Measurements from ENCODE around the gene NTN1.

Gene NTN1

DNA sequence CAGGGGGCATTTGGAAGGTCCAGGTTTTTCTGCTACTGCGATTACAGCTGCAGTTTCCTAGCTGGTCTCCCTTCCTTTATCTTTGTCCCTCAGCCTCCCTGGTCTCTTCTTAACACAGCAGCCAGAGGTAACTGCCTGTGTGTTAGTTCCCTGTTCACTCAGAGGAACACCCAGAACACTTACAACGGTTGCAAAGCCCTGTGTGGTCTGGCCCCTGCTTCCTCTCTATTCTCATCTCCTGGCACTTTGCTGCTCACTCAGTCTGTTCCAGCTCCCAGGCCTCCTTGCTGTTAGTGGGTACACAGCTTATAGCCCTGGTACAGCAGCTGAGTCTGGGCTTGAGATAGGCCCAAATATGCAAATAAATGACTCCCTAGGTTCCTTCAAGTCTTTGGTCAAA lies 16.4 kb downstream of the NTN1 start:
- no peak overlapping the region for H3K4me3 ChIP-seq (ENCODE audit: low read length)
- no peak for TF ChIP-seq ZNF274 (IDR thresholded peaks at IDR 0.05; ENCODE audit: low read depth, low read length)

GRCh38 chr17:9038380-9038779 lies 17.1 kb downstream of the NTN1 start:
- TF ChIP-seq ZNF274 (IDR thresholded peaks at IDR 0.05; ENCODE audit: low read depth, low read length) = no peak
- no peak overlapping the region for H3K4me3 ChIP-seq (ENCODE audit: low read length)

DNA sequence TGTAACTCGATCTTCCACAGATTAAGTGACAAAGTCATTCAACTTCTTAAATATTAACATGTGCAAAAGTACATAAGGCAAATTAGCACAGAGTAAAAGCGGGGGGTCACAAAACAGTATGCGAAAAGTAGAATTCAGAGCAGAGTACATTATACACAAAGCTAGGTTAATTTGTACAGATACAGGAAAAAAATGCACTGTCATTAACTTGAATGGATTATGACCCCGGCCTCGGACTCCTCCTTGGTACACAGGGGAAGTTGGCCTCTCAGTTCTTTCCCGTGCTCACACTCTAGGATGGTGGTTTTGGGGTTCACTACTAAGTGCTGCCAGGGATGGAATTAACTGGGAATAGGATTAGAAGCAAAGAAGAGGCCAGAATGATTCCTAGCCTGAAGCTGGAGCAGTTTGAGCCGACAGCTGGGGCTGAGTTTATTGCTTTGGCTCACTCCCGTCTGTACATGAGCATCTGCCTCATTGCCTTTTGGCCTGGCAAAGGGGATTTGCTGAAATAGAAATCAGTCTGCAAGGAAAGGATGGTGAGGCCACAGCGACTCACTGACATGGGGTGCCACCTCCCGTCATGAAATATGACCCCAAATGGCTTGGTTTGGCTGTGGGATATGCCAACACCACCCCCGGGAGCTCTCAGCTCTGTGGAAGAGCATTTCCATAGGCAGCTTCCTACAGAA lies 23.6 kb downstream of the NTN1 start:
- no peak overlapping the region for H3K4me3 ChIP-seq (ENCODE audit: low read length)
- TF ChIP-seq ZNF274 (IDR thresholded peaks at IDR 0.05; ENCODE audit: low read depth, low read length) = no peak

GRCh38 chr17:9050801-9051401 lies 29.6 kb downstream of the NTN1 start:
- TF ChIP-seq ZNF274 (IDR thresholded peaks at IDR 0.05; ENCODE audit: low read depth, low read length) = no peak
- no peak overlapping the region for H3K4me3 ChIP-seq (ENCODE audit: low read length)

DNA sequence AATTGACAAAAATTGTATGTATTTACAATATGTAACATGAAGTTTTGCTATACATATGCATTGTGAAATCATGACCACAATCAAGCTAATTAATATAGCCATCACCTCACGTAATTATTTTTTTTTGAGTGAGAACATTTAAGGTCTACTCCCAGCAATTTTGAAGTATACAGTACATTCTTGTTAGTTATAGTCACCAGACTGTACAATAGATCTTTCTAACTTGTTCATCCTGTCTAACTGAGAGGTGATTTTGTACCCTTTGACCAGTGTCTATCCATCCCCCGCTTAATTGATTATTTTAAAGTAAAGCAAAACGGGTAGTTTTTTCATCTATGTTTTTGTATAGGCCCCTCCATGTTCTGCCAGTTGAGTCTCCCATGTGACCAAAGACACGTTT lies 30.3 kb downstream of the NTN1 start:
- TF ChIP-seq ZNF274 (IDR thresholded peaks at IDR 0.05; ENCODE audit: low read depth, low read length) = no peak
- no peak overlapping the region for H3K4me3 ChIP-seq (ENCODE audit: low read length)

GRCh38 chr17:9052921-9053320 lies 31.6 kb downstream of the NTN1 start:
- TF ChIP-seq ZNF274 (IDR thresholded peaks at IDR 0.05; ENCODE audit: low read depth, low read length) = no peak
- H3K4me3 ChIP-seq (ENCODE audit: low read length) = no peak overlapping the region

DNA sequence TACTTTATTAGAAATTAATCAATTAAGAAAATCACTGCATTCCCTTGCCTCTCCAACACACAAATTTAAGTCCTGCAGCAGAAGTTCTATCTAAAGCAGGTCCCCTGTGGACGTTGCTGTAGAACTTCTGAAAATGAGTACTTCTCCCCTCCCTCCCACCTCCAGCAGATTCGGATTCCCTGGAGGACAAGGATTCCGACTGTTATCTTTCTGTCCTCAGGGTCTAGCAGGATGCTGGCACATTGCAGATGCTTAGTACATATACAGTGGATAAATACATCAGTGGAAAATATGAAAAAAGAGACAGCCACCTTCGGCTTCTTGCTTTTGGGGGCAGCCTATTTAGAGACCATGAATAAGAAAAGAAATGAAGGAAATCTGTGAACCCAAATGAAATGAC lies 32.1 kb downstream of the NTN1 start:
- H3K4me3 ChIP-seq (ENCODE audit: low read length) = no peak overlapping the region
- TF ChIP-seq ZNF274 (IDR thresholded peaks at IDR 0.05; ENCODE audit: low read depth, low read length) = no peak

- no peak overlapping the region for H3K4me3 ChIP-seq (ENCODE audit: low read length)
These were observed 33.0 kb downstream of the NTN1 start for GRCh38 chr17:9054126-9054975.

GRCh38 chr17:9055281-9055680 lies 34.0 kb downstream of the NTN1 start:
- no peak for TF ChIP-seq ZNF274 (IDR thresholded peaks at IDR 0.05; ENCODE audit: low read depth, low read length)
- no peak overlapping the region for H3K4me3 ChIP-seq (ENCODE audit: low read length)

More at GRCh38 chr17:9054126-9054975, 33.0 kb downstream of the NTN1 start:
- no peak for TF ChIP-seq ZNF274 (IDR thresholded peaks at IDR 0.05; ENCODE audit: low read depth, low read length)

GRCh38 chr17:9056566-9056965 lies 35.3 kb downstream of the NTN1 start:
- H3K4me3 ChIP-seq (ENCODE audit: low read length) = no peak overlapping the region

GRCh38 chr17:9057310-9057709 lies 36.0 kb downstream of the NTN1 start:
- no peak for TF ChIP-seq ZNF274 (IDR thresholded peaks at IDR 0.05; ENCODE audit: low read depth, low read length)
- no peak overlapping the region for H3K4me3 ChIP-seq (ENCODE audit: low read length)

More at GRCh38 chr17:9056566-9056965, 35.3 kb downstream of the NTN1 start:
- TF ChIP-seq ZNF274 (IDR thresholded peaks at IDR 0.05; ENCODE audit: low read depth, low read length) = no peak

GRCh38 chr17:9062399-9062902 lies 41.1 kb downstream of the NTN1 start:
- TF ChIP-seq ZNF274 (IDR thresholded peaks at IDR 0.05; ENCODE audit: low read depth, low read length) = no peak
- H3K4me3 ChIP-seq (ENCODE audit: low read length) = no peak overlapping the region

GRCh38 chr17:9064311-9064834 lies 43.1 kb downstream of the NTN1 start:
- TF ChIP-seq ZNF274 (IDR thresholded peaks at IDR 0.05; ENCODE audit: low read depth, low read length) = no peak
- no peak overlapping the region for H3K4me3 ChIP-seq (ENCODE audit: low read length)

- no peak for TF ChIP-seq ZNF274 (IDR thresholded peaks at IDR 0.05; ENCODE audit: low read depth, low read length)
- no peak overlapping the region for H3K4me3 ChIP-seq (ENCODE audit: low read length)
These were observed 49.7 kb downstream of the NTN1 start for GRCh38 chr17:9071016-9071415.

Data from GM08714 (cell line).